HEK293 (cell line): ENCODE data around the gene ZNF224.

Experiments
- HOXA7 ChIP-seq: sonication (generic); formaldehyde crosslinking; IDR thresholded peaks from 2 replicates; pipeline ENCODE4 v1.8.1; 2022; ENCODE audit warnings: missing genetic modification reagents, borderline replicate concordance
- KLF8 ChIP-seq: fragments of 450-650 bp; formaldehyde crosslinking; IDR thresholded peaks from 2 replicates; pipeline ENCODE4 v1.5.1; 2016; ENCODE audit warnings: missing biosample characterization, missing genetic modification characterization
- OSR2 ChIP-seq: fragments of 450-650 bp; formaldehyde crosslinking; IDR thresholded peaks from 2 replicates; pipeline ENCODE4 v1.5.1; 2016; ENCODE audit warnings: missing biosample characterization, missing genetic modification characterization
- ZBTB17 ChIP-seq: fragments of 450-650 bp; formaldehyde crosslinking; IDR thresholded peaks from 2 replicates; pipeline ENCODE4 v1.5.1; 2016; ENCODE audit warnings: missing biosample characterization, missing genetic modification characterization
- ZBTB20 ChIP-seq: fragments of 450-650 bp; formaldehyde crosslinking; IDR thresholded peaks from 2 replicates; pipeline ENCODE4 v1.5.1; 2016; ENCODE audit warnings: missing biosample characterization, missing genetic modification characterization
- ZFP3 ChIP-seq: fragments of 450-650 bp; formaldehyde crosslinking; IDR thresholded peaks from 2 replicates; pipeline ENCODE4 v1.5.1; 2016; ENCODE audit warnings: low read depth, missing biosample characterization, missing genetic modification characterization
- ZFP41 ChIP-seq: fragments of 450-650 bp; formaldehyde crosslinking; IDR thresholded peaks from 2 replicates; pipeline ENCODE4 v1.5.1; 2016; ENCODE audit warnings: missing biosample characterization, missing genetic modification characterization, borderline replicate concordance
- ZFP69B ChIP-seq: fragments of 450-650 bp; formaldehyde crosslinking; IDR thresholded peaks from 2 replicates; pipeline ENCODE4 v1.5.1; 2016; ENCODE audit warnings: missing biosample characterization, missing genetic modification characterization
- ZNF146 ChIP-seq: fragments of 450-650 bp; formaldehyde crosslinking; IDR thresholded peaks from 2 replicates; pipeline ENCODE4 v1.5.1; 2016; ENCODE audit warnings: missing biosample characterization, missing genetic modification characterization
- ZNF16 ChIP-seq: fragments of 450-650 bp; formaldehyde crosslinking; IDR thresholded peaks from 2 replicates; pipeline ENCODE4 v1.5.1; 2016; ENCODE audit warnings: low read depth, missing biosample characterization, missing genetic modification characterization
- ZNF2 ChIP-seq: fragments of 450-650 bp; formaldehyde crosslinking; IDR thresholded peaks from 2 replicates; pipeline ENCODE4 v1.5.1; 2016; ENCODE audit warnings: missing biosample characterization, missing genetic modification characterization
- ZNF202 ChIP-seq: fragments of 450-650 bp; formaldehyde crosslinking; IDR thresholded peaks from 2 replicates; pipeline ENCODE4 v1.5.1; 2016; ENCODE audit warnings: missing biosample characterization, missing genetic modification characterization, borderline replicate concordance
- ZNF266 ChIP-seq: fragments of 450-650 bp; formaldehyde crosslinking; IDR thresholded peaks from 2 replicates; pipeline ENCODE4 v1.5.1; 2016; ENCODE audit warnings: missing biosample characterization, missing genetic modification characterization, low read depth
- ZNF324 ChIP-seq: fragments of 450-650 bp; formaldehyde crosslinking; IDR thresholded peaks from 2 replicates; pipeline ENCODE4 v1.5.1; 2016; ENCODE audit warnings: missing biosample characterization, missing genetic modification characterization
- ZNF341 ChIP-seq: fragments of 450-650 bp; formaldehyde crosslinking; IDR thresholded peaks from 2 replicates; pipeline ENCODE4; 2016; ENCODE audit warnings: low read depth, missing biosample characterization, missing genetic modification characterization
- ZNF362 ChIP-seq: fragments of 450-650 bp; formaldehyde crosslinking; IDR thresholded peaks from 2 replicates; pipeline ENCODE4 v1.5.1; 2016; ENCODE audit warnings: missing biosample characterization, missing genetic modification characterization
- ZNF391 ChIP-seq: fragments of 450-650 bp; formaldehyde crosslinking; IDR thresholded peaks from 2 replicates; pipeline ENCODE4 v1.5.1; 2016; ENCODE audit warnings: low read depth, missing biosample characterization, missing genetic modification characterization, borderline replicate concordance
- ZNF416 ChIP-seq: fragments of 450-650 bp; formaldehyde crosslinking; IDR thresholded peaks from 2 replicates; pipeline ENCODE4 v1.5.1; 2016; ENCODE audit warnings: missing biosample characterization, missing genetic modification characterization
- ZNF423 ChIP-seq: fragments of 450-650 bp; formaldehyde crosslinking; IDR thresholded peaks from 2 replicates; pipeline ENCODE4 v1.5.1; 2016; ENCODE audit warnings: missing biosample characterization, missing genetic modification characterization
- ZNF548 ChIP-seq: fragments of 450-650 bp; formaldehyde crosslinking; IDR thresholded peaks from 2 replicates; pipeline ENCODE4 v1.5.1; 2016; ENCODE audit warnings: missing biosample characterization, missing genetic modification characterization
- ZNF549 ChIP-seq: fragments of 450-650 bp; IDR thresholded peaks from 2 replicates; pipeline ENCODE4 v1.5.1; 2018; ENCODE audit warnings: missing biosample characterization, missing genetic modification characterization, mild to moderate bottlenecking, inconsistent platforms, moderate library complexity
- ZNF558 ChIP-seq: fragments of 450-650 bp; formaldehyde crosslinking; IDR thresholded peaks from 2 replicates; pipeline ENCODE4 v1.5.1; 2016; ENCODE audit warnings: missing biosample characterization, missing genetic modification characterization
- ZNF585B ChIP-seq: fragments of 450-650 bp; formaldehyde crosslinking; IDR thresholded peaks from 2 replicates; pipeline ENCODE4 v1.5.1; 2016; ENCODE audit warnings: missing biosample characterization, missing genetic modification characterization
- ZNF596 ChIP-seq: fragments of 450-650 bp; IDR thresholded peaks from 2 replicates; pipeline ENCODE4 v1.5.0; 2018; ENCODE audit warnings: missing biosample characterization, mild to moderate bottlenecking, missing genetic modification characterization, moderate library complexity
- ZNF639 ChIP-seq: fragments of 450-650 bp; formaldehyde crosslinking; IDR thresholded peaks from 2 replicates; pipeline ENCODE4 v1.5.1; 2016; ENCODE audit warnings: missing biosample characterization, missing genetic modification characterization
- ZNF654 ChIP-seq: fragments of 450-650 bp; formaldehyde crosslinking; IDR thresholded peaks from 2 replicates; pipeline ENCODE4 v1.5.1; 2016; ENCODE audit warnings: low read depth, missing biosample characterization, missing genetic modification characterization
- ZNF660 ChIP-seq: fragments of 450-650 bp; IDR thresholded peaks from 2 replicates; pipeline ENCODE4 v1.5.1; 2018; ENCODE audit warnings: missing biosample characterization, mild to moderate bottlenecking, missing genetic modification characterization
- ZNF785 ChIP-seq: fragments of 450-650 bp; formaldehyde crosslinking; IDR thresholded peaks from 2 replicates; pipeline ENCODE4 v1.5.1; 2016; ENCODE audit warnings: missing biosample characterization, missing genetic modification characterization
- ZNF792 ChIP-seq: fragments of 450-650 bp; formaldehyde crosslinking; IDR thresholded peaks from 2 replicates; pipeline ENCODE4 v1.5.1; 2016; ENCODE audit warnings: missing biosample characterization, missing genetic modification characterization
- ZSCAN23 ChIP-seq: fragments of 450-650 bp; formaldehyde crosslinking; IDR thresholded peaks from 2 replicates; pipeline ENCODE4 v1.5.1; 2016; ENCODE audit warnings: missing biosample characterization, missing genetic modification characterization
- TF ChIP-seq, protein P1 (sequence below): IDR thresholded peaks from 2 replicates; pipeline ENCODE4 v1.6.1; 2011; ENCODE audit warnings: mild to moderate bottlenecking, low read depth, low read length, borderline replicate concordance
- TF ChIP-seq, protein P2 (sequence below): fragments of 450-650 bp; formaldehyde crosslinking; IDR thresholded peaks from 2 replicates; pipeline ENCODE4 v1.5.1; 2016; ENCODE audit warnings: missing biosample characterization, missing genetic modification characterization

ZNF224 gene

DNA sequence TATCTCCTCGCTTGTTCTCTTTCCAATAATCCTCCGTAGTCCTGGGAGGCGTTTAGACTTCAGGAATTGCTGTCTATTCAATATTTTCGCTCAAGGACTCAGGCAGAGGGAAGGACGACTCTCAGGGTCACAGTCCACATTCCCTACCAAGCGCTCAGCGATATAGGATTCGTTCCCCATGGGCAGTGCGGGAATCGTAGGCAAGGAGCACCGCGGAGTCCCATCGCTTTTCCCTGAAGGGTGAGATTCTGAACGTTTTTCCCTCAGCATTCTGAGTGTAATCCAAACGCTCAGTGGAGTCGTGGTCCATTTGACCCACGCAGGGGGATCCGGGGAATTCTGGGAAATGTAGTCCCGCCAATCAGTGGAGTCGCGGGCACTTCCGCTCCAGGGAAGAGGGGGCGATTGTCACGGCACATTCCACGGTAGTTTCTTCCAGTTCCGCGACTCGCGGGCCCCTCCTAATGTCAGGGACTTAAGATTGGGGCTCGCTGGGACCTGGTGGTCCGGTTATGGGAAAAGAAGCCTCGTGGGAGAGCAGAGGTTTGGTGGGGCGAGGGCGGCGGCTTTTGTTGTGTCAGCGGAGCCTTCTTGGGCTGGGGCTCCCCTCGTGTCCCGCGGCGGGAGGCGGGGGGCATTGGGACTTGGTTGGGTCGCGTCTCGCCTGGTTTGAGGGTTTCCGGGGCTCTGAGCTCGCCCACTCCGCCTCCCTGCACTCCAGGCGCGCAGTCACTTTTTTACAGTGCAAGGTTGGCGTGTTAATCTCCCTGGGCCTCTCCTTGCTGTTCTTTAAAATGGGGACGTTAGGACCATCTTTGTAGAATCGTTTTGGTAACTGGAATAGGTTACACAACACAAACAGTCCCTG is 47.3 kb downstream of the ZNF224 start, which contains the start of gene ZNF234 (continued):
- 0 out of 2 replicates have a peak, but pooled peaks have one; percentile 45 for TF ChIP-seq ZNF558 (tag by site-specific recombination)
- peak; percentile 48 for TF ChIP-seq ZFP69B (tag by site-specific recombination)
- no peak for TF ChIP-seq ZNF16
- TF ChIP-seq ZFP3 (tag by site-specific recombination), result no peak
- 0 out of 2 replicates have a peak, but pooled peaks have one; percentile 16 for TF ChIP-seq ZNF548
- peak; percentile 100 for TF ChIP-seq ZBTB17 (tag by site-specific recombination)
- TF ChIP-seq ZNF792 (tag by site-specific recombination), result peak; percentile 79; the same call in 1 of the 2 replicates
- peak; percentile 75; the same call in 1 of the 2 replicates for TF ChIP-seq ZNF391
- 0 out of 2 replicates have a peak, but pooled peaks have one; percentile 27 for TF ChIP-seq ZNF146 (tag by site-specific recombination)
- no peak for TF ChIP-seq ZNF654 (tag by site-specific recombination)
- no peak for TF ChIP-seq ZNF639 (tag by site-specific recombination)
- peak; percentile 16; the same call in 1 of the 2 replicates for TF ChIP-seq ZNF585B (tag by site-specific recombination)
- no peak for TF ChIP-seq ZSCAN23
- TF ChIP-seq KLF8 (tag by site-specific recombination), result peak; percentile 77
- TF ChIP-seq ZNF549 (tag by site-specific recombination), result no peak
- peak; percentile 48; the same call in 1 of the 2 replicates for TF ChIP-seq ZNF266
- peak; percentile 79 for TF ChIP-seq ZNF660 (tag by site-specific recombination)
- TF ChIP-seq ZNF785, result peak; percentile 86
- TF ChIP-seq ZFP41, result no peak
- peak; percentile 27; the same call in 1 of the 2 replicates for TF ChIP-seq ZNF423 (tag by site-specific recombination)
- TF ChIP-seq ZBTB20 (tag by site-specific recombination), result peak; percentile 97
- TF ChIP-seq ZNF2 (tag by site-specific recombination), result peak; percentile 75; the same call in 1 of the 2 replicates
- TF ChIP-seq, protein P1, sequence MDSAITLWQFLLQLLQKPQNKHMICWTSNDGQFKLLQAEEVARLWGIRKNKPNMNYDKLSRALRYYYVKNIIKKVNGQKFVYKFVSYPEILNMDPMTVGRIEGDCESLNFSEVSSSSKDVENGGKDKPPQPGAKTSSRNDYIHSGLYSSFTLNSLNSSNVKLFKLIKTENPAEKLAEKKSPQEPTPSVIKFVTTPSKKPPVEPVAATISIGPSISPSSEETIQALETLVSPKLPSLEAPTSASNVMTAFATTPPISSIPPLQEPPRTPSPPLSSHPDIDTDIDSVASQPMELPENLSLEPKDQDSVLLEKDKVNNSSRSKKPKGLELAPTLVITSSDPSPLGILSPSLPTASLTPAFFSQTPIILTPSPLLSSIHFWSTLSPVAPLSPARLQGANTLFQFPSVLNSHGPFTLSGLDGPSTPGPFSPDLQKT, result no peak
- TF ChIP-seq ZNF416, result 0 out of 2 replicates have a peak, but pooled peaks have one; percentile 13
- peak; percentile 97; the same call in 1 of the 2 replicates for TF ChIP-seq ZNF324
- no peak for TF ChIP-seq OSR2 (tag by site-specific recombination)
- TF ChIP-seq HOXA7, result peak; percentile 24; the same call in 1 of the 2 replicates
- TF ChIP-seq ZNF362, result no peak
- no peak for TF ChIP-seq ZNF202 (tag by site-specific recombination)
- TF ChIP-seq, protein P2, sequence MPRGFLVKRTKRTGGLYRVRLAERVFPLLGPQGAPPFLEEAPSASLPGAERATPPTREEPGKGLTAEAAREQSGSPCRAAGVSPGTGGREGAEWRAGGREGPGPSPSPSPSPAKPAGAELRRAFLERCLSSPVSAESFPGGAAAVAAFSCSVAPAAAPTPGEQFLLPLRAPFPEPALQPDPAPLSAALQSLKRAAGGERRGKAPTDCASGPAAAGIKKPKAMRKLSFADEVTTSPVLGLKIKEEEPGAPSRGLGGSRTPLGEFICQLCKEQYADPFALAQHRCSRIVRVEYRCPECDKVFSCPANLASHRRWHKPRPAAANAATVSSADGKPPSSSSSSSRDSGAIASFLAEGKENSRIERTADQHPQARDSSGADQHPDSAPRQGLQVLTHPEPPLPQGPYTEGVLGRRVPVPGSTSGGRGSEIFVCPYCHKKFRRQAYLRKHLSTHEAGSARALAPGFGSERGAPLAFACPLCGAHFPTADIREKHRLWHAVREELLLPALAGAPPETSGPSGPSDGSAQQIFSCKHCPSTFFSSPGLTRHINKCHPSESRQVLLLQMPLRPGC (tag by site-specific recombination), result peak; percentile 15; the same call in 1 of the 2 replicates
- TF ChIP-seq ZNF596 (tag by site-specific recombination), result no peak
- peak; percentile 69 for TF ChIP-seq ZNF341 (tag by site-specific recombination)
